Trophoblast cell (in vitro differentiated cells and primary cell): ENCODE data around the gene PACSIN2.

Experiments used
- DNase-seq, 2 donors: peaks; one replicate each; pipeline ENCODE4 v3.0.0-alpha.2; 2016
- H2AFZ ChIP-seq: 2 replicates; pipeline ENCODE4 v1.6.1; 2013; ENCODE audit warnings: low read length, moderate library complexity, mild to moderate bottlenecking; ENCODE audit not compliant: insufficient read depth, poor library complexity
- H2AK5ac ChIP-seq: 2 replicates; pipeline ENCODE4 v1.6.1; 2013; ENCODE audit warnings: mild to moderate bottlenecking, low read length
- H2BK120ac ChIP-seq: 2 replicates; pipeline ENCODE4 v1.6.1; 2013; ENCODE audit warnings: low read length, mild to moderate bottlenecking, moderate library complexity; ENCODE audit not compliant: insufficient read depth, poor library complexity
- H2BK12ac ChIP-seq: 2 replicates; pipeline ENCODE4 v1.6.1; 2013; ENCODE audit warnings: mild to moderate bottlenecking, low read length, moderate library complexity
- H2BK5ac ChIP-seq: 2 replicates; pipeline ENCODE4 v1.6.1; 2013; ENCODE audit warnings: low read length, low read depth, moderate library complexity, mild to moderate bottlenecking; ENCODE audit not compliant: poor library complexity
- H3K14ac ChIP-seq: 2 replicates; pipeline ENCODE4 v1.6.1; 2013; ENCODE audit warnings: mild to moderate bottlenecking, low read length
- H3K18ac ChIP-seq: 2 replicates; pipeline ENCODE4 v1.6.1; 2013; ENCODE audit warnings: mild to moderate bottlenecking, low read length
- H3K23ac ChIP-seq: 2 replicates; pipeline ENCODE4 v1.6.1; 2013; ENCODE audit warnings: low read length
- H3K27ac ChIP-seq: 2 replicates; pipeline ENCODE4 v1.5.1; 2013; ENCODE audit warnings: low read depth, mild to moderate bottlenecking, inconsistent platforms, low read length, moderate library complexity
- H3K27me3 ChIP-seq: 2 replicates; pipeline ENCODE4 v1.6.1; 2013; ENCODE audit warnings: inconsistent platforms, mild to moderate bottlenecking, low read length, moderate library complexity; ENCODE audit not compliant: insufficient read depth
- H3K36me3 ChIP-seq, 2 experiments: 1 replicate in 1 of 2; 2 replicates in 1 of 2; pipeline ENCODE4 v1.6.1; 2013; ENCODE audit warnings: low read length in 2 of 2, mild to moderate bottlenecking in 2 of 2, moderate library complexity in 1 of 2; ENCODE audit not compliant: insufficient read depth in 2 of 2, control insufficient read depth in 1 of 2
- H3K4ac ChIP-seq: 2 replicates; pipeline ENCODE4 v1.6.1; 2013; ENCODE audit warnings: low read depth, mild to moderate bottlenecking, low read length, moderate library complexity
- H3K4me1 ChIP-seq, 2 experiments: 1 replicate in 1 of 2; 2 replicates in 1 of 2; pipeline ENCODE4 v1.6.1; 2013; ENCODE audit warnings: low read length in 2 of 2, mild to moderate bottlenecking in 2 of 2, moderate library complexity in 1 of 2; ENCODE audit not compliant: insufficient read depth in 2 of 2, control insufficient read depth in 1 of 2
- H3K4me2 ChIP-seq: 2 replicates; pipeline ENCODE4 v1.6.1; 2013; ENCODE audit warnings: inconsistent platforms, mild to moderate bottlenecking, low read length, moderate library complexity
- H3K4me3 ChIP-seq: 2 replicates; pipeline ENCODE4 v1.5.1; 2013; ENCODE audit warnings: mild to moderate bottlenecking, low read depth, low read length, inconsistent platforms
- H3K79me1 ChIP-seq: one replicate; pipeline ENCODE4 v1.6.1; 2013; ENCODE audit warnings: low read length
- H3K79me2 ChIP-seq: 2 replicates; pipeline ENCODE4 v1.6.1; 2013; ENCODE audit warnings: low read length, mild to moderate bottlenecking; ENCODE audit not compliant: control insufficient read depth, insufficient read depth, poor library complexity
- H3K9ac ChIP-seq: 2 replicates; pipeline ENCODE4 v1.6.1; 2013; ENCODE audit warnings: mild to moderate bottlenecking, low read length
- H3K9me3 ChIP-seq: 2 replicates; pipeline ENCODE4 v1.6.1; 2013; ENCODE audit warnings: low read depth, mild to moderate bottlenecking, control low read depth, inconsistent platforms, low read length; ENCODE audit not compliant: insufficient read depth
- H4K12ac ChIP-seq: 2 replicates; pipeline ENCODE4 v1.6.1; 2013; ENCODE audit warnings: low read depth, mild to moderate bottlenecking, low read length, moderate library complexity
- H4K8ac ChIP-seq: 2 replicates; pipeline ENCODE4 v1.6.1; 2013; ENCODE audit warnings: low read depth, mild to moderate bottlenecking, low read length, moderate library complexity
- H4K91ac ChIP-seq: one replicate; pipeline ENCODE4 v1.6.1; 2013; ENCODE audit warnings: low read depth, mild to moderate bottlenecking, low read length, moderate library complexity
- WGBS: extraction: QIAGEN DNeasy Blood & Tissue Kit; methylation state at CpG from one replicate; pipeline ENCODE4 v1.1.7; 2013; ENCODE audit warnings: missing lambda C conversion rate; ENCODE audit not compliant: insufficient read length, insufficient coverage; ENCODE audit errors: extremely low coverage; 5-methylcytosine and 5-hydroxymethylcytosine counted together

Gene PACSIN2

DNA sequence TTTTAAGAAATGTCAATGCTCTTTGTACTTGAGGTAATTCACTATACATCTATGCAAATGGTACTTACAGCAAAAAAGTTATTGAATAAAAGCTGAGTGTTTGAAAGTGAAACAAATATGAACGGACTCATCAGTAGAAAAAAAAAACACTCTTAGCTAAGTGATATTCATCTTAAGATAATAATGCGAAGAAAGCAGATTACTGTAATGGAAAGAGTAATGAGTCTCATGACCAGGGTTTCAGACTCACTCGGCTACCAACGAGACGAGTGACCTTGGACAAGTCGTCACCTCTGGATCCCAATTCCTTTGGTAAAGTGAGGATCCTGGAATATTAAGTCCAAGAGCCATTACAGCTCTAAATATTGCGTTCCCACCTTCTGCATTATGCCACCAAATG lies 57.0 kb downstream of the PACSIN2 start:
- H3K36me3 ChIP-seq: peaks cover 0 to 2% of the 10 kb centered on the region in 2 experiments
- H3K4me2 ChIP-seq: no peak overlapping the region
- H4K91ac ChIP-seq: no peak overlapping the region
- H3K4ac ChIP-seq: peak overlapping the region; percentile 77
- H3K4me1 ChIP-seq: peaks cover 23 to 28% of the 10 kb centered on the region in 2 experiments
- H2BK120ac ChIP-seq: no peak overlapping the region
- no peak overlapping the region for H3K4me3 ChIP-seq
- no peak overlapping the region for H3K27ac ChIP-seq
- no CpG with 5 or more reads among the region's 7 CpGs for WGBS
- H3K23ac ChIP-seq: no peak overlapping the region
- H4K8ac ChIP-seq: no peak overlapping the region
- peaks cover 8% of the 10 kb centered on the region for H3K79me1 ChIP-seq
- no peak overlapping the region for H2BK5ac ChIP-seq
- no peak overlapping the region for H3K18ac ChIP-seq
- H2AK5ac ChIP-seq: no peak overlapping the region
- no peaks in the 10 kb centered on the region for H3K27me3 ChIP-seq
- H4K12ac ChIP-seq: no peak overlapping the region
- no peak overlapping the region for H3K9ac ChIP-seq
- H3K9me3 ChIP-seq: no peaks in the 10 kb centered on the region
- H3K14ac ChIP-seq: no peak overlapping the region
- H2BK12ac ChIP-seq: peak overlapping the region; percentile 35
- H2AFZ ChIP-seq: no peak overlapping the region
- peaks cover 16% of the 10 kb centered on the region for H3K79me2 ChIP-seq
- DNase-seq: no peak

DNA sequence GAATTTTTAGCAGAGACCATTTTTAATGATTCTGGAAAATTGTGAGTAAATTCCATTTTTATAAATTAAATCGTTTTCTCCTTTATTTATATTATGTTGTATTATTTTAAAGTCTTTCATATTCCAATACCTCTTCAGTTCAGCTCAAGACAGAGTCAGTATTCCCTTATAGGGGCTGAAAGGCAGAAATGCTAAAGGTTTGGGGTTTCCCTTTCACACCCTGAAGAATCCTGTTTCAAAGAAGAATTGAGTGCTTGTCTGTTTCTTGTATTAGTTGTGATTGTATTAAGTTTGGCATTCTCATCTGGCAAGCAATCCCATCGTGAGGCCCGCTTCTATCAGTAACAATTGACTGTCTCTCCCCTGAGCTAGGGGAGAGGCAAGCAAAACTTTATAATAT lies 57.4 kb downstream of the PACSIN2 start:
- Histone ChIP-seq H4K8ac (no peak overlapping the region), H3K79me2 (peaks cover 16% of the 10 kb centered on the region), H4K12ac (no peak overlapping the region), H2AK5ac (no peak overlapping the region), H3K4me3 (no peak overlapping the region), H3K9ac (no peak overlapping the region), H3K9me3 (no peaks in the 10 kb centered on the region), H3K79me1 (peaks cover 8% of the 10 kb centered on the region), H4K91ac (no peak overlapping the region), H3K23ac (no peak overlapping the region), H2BK12ac (no peak overlapping the region), H3K4me1 (peaks cover 20 to 24% of the 10 kb centered on the region in 2 experiments), H3K4me2 (no peak overlapping the region), H2BK5ac (no peak overlapping the region), H3K18ac (no peak overlapping the region), H2BK120ac (no peak overlapping the region), H3K27ac (no peak overlapping the region), H3K14ac (no peak overlapping the region), H3K36me3 (peaks cover 0 to 2% of the 10 kb centered on the region in 2 experiments), H3K4ac (peak overlapping the region; percentile 77), H2AFZ (no peak overlapping the region), H3K27me3 (no peaks in the 10 kb centered on the region)
- no CpG with 5 or more reads among the region's 3 CpGs for WGBS
- DNase-seq: no peak

DNA sequence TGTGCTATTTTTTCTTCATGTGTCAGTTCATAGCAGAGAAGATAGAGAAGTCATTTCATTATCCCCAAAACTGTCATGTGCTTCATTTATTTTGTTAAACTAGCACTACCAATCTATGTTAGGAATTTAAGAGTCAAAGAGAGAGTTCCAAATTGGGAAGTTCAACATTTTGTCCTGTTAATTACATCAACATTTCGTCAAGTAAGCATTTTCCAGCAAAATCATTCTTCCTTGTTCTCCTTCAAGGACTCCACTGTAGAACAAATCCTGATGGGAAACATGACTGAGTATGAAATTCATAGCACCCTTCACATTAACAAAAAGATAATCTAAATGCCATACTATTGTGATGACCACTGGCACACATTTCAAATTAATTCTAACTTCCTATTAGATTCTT lies 59.1 kb downstream of the PACSIN2 start:
- H3K9ac ChIP-seq: no peak overlapping the region
- no peak overlapping the region for H2BK120ac ChIP-seq
- H3K79me1 ChIP-seq: peaks cover 7% of the 10 kb centered on the region
- H2AK5ac ChIP-seq: no peak overlapping the region
- WGBS: no CpG with 5 or more reads among the region's 1 CpG
- no peak overlapping the region for H4K91ac ChIP-seq
- no peak overlapping the region for H4K12ac ChIP-seq
- H3K9me3 ChIP-seq: no peaks in the 10 kb centered on the region
- H3K4me2 ChIP-seq: no peak overlapping the region
- peaks cover 0 to 2% of the 10 kb centered on the region in 2 experiments for H3K36me3 ChIP-seq
- DNase-seq: no peak
- no peaks in the 10 kb centered on the region for H3K27me3 ChIP-seq
- no peak overlapping the region for H3K4ac ChIP-seq
- no peak overlapping the region for H2BK5ac ChIP-seq
- H3K18ac ChIP-seq: no peak overlapping the region
- peaks cover 19 to 22% of the 10 kb centered on the region in 2 experiments for H3K4me1 ChIP-seq
- peaks cover 15% of the 10 kb centered on the region for H3K79me2 ChIP-seq
- no peak overlapping the region for H3K23ac ChIP-seq
- no peak overlapping the region for H4K8ac ChIP-seq
- no peak overlapping the region for H2BK12ac ChIP-seq
- H3K27ac ChIP-seq: no peak overlapping the region
- H2AFZ ChIP-seq: no peak overlapping the region
- no peak overlapping the region for H3K4me3 ChIP-seq
- no peak overlapping the region for H3K14ac ChIP-seq

DNA sequence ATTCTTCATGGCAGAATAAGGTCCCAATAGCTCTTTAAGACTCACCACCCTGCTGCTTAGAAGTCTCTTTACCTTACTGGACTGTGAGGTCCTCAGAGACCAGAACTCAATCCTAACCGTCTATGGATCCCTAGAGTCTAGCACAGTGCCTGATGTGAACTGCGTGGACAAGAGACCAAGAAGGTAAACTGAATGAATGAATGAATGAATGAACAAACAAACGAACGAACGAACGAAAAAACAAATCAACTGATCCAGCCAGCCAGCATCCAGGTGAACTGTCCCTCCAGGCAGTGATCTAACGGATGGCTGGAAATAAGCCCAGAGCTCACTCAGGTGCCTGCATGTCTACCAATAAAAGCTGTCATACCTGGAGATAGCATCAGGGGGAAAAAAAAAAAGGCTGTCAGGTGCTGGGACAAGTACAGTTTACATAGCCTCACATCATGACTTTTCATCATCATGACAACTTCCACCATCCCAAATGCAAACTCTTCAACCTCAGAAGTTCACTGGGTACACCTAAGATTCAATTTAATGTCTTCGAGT lies 59.8 kb downstream of the PACSIN2 start:
- peaks cover 0 to 2% of the 10 kb centered on the region in 2 experiments for H3K36me3 ChIP-seq
- no peak overlapping the region for H3K4me3 ChIP-seq
- no peak overlapping the region for H3K23ac ChIP-seq
- H3K4me2 ChIP-seq: no peak overlapping the region
- no peak overlapping the region for H2BK5ac ChIP-seq
- H3K79me1 ChIP-seq: peaks cover 4% of the 10 kb centered on the region
- no peak overlapping the region for H3K14ac ChIP-seq
- DNase-seq: peak in 1 of 2 donors; percentile 48
- H3K27me3 ChIP-seq: no peaks in the 10 kb centered on the region
- H2BK12ac ChIP-seq: no peak overlapping the region
- H2BK120ac ChIP-seq: no peak overlapping the region
- peak overlapping the region; percentile 90 for H3K4ac ChIP-seq
- no peak overlapping the region for H4K12ac ChIP-seq
- H3K79me2 ChIP-seq: peaks cover 13% of the 10 kb centered on the region
- H3K9me3 ChIP-seq: no peaks in the 10 kb centered on the region
- no peak overlapping the region for H4K8ac ChIP-seq
- H2AFZ ChIP-seq: no peak overlapping the region
- no CpG with 5 or more reads among the region's 8 CpGs for WGBS
- no peak overlapping the region for H4K91ac ChIP-seq
- H3K18ac ChIP-seq: no peak overlapping the region
- H3K27ac ChIP-seq: no peak overlapping the region
- H3K9ac ChIP-seq: no peak overlapping the region
- H2AK5ac ChIP-seq: no peak overlapping the region
- peaks cover 19 to 20% of the 10 kb centered on the region in 2 experiments for H3K4me1 ChIP-seq
